Immature natural killer cell (primary cell): Measurements from ENCODE around the gene GRAMD2B. TPM values are rescaled to one million over a fixed set of nuclear protein-coding genes. Genes with fewer than 3 reads are reported as not detected.
"Not testable (repeated sequence)": the region's sequence is repeated elsewhere in the genome, so short reads cannot be mapped to it uniquely, and the experiment has no call there.

ENCODE experiments used
- DNase-seq, 3 donors: peaks; one replicate each; pipeline ENCODE4 v3.0.0; 2022; ENCODE audit warnings: mixed read lengths in 1 of 3
- H3K27ac Mint-ChIP-seq, 6 donors: one replicate each; pipeline ENCODE4 v1.8.0; 2020; ENCODE audit warnings: mixed read lengths in 6 of 6, mild to moderate bottlenecking in 5 of 6, inconsistent platforms in 4 of 6, moderate library complexity in 3 of 6
- H3K27me3 Mint-ChIP-seq, 3 donors: one replicate each; pipeline ENCODE4 v1.8.0; 2020 to 2021; ENCODE audit warnings: low read depth in 3 of 3, mild to moderate bottlenecking in 3 of 3, mixed read lengths in 3 of 3, moderate library complexity in 3 of 3, inconsistent platforms in 1 of 3
- H3K36me3 Mint-ChIP-seq, 3 donors: one replicate each; pipeline ENCODE4 v1.8.0; 2020; ENCODE audit warnings: mixed read lengths in 3 of 3, inconsistent platforms in 2 of 3, mild to moderate bottlenecking in 2 of 3
- H3K4me1 Mint-ChIP-seq, 2 donors: one replicate each; pipeline ENCODE4 v1.8.0; 2020; ENCODE audit warnings: inconsistent platforms in 2 of 2, mild to moderate bottlenecking in 2 of 2, mixed read lengths in 2 of 2, moderate library complexity in 1 of 2
- H3K4me3 Mint-ChIP-seq, 5 donors: one replicate each; pipeline ENCODE4 v1.8.0; 2020; ENCODE audit warnings: mild to moderate bottlenecking in 5 of 5, mixed read lengths in 5 of 5, inconsistent platforms in 3 of 5, moderate library complexity in 3 of 5
- H3K9me3 Mint-ChIP-seq, 6 donors: one replicate each; pipeline ENCODE4 v1.8.0; 2020; ENCODE audit warnings: mild to moderate bottlenecking in 6 of 6, mixed read lengths in 6 of 6, inconsistent platforms in 4 of 6, moderate library complexity in 3 of 6
- polyA plus RNA-seq, 3 donors: library from polyadenylated mRNA; unstranded; fragments of 300-500 nt; fragmentation: Illumina TruSeq; gene quantifications; one replicate each; pipeline ENCODE4 v1.2.3, GENCODE V29; 2021

The GRAMD2B gene
- polyA plus RNA-seq, 3 donors from 2014 or later, result 1.4 to 10.3 (median 4.4) TPM

DNA sequence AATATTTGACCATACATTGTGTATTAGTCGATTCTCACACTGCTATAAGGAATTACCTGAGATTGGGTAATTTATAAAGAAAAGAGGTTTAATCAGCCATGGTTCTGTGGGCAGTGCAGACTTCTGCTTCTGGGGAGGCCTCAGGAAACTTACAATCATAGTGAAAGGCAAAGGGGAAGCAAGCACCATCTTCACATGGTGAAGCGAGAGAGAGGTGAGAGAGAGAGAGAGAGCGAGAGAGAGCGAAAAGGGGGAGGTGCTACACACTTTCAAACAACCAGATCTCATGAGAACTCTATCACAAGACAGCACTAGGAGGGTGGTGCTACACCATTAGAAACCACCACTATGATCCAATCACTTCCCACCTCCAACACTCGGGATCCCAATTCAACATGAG, 4.1 kb upstream of the GRAMD2B start:
- Mint-ChIP-seq H3K36me3 (no peaks in the 10 kb centered on the region), H3K9me3 (no peaks in the 10 kb centered on the region), H3K4me3 (no peak overlapping the region), H3K27me3 (peaks cover 2 to 5% (median 4%) of the 10 kb centered on the region in 3 donors), H3K27ac (peak overlapping the region in 1 of 6 donors; percentile 76), H3K4me1 (peaks cover 8 to 17% of the 10 kb centered on the region in 2 donors)
- peak in 1 of 3 donors; percentile 1 for DNase-seq

DNA sequence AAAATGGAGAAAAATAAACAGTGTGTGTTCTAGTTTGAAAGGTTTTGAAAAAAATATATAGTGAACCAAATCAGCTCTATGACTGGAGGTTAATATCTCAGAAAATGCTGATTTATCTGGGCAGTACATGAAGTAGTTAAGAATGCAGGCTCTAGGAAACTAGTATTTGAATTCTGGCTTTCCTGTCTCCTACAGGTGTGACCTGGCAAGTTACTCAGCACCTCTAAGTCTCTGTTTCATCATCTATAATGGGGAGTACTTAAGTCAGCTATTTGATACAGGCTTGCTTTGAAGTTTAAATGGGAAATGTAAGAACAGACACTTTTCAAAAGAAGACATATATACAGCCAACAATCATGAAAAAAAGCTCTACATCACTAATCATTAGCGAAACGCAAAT, 5.2 kb downstream of the GRAMD2B start:
- H3K27me3 Mint-ChIP-seq, result peaks cover 0 to 1% (median 0%) of the 10 kb centered on the region in 3 donors
- peaks cover 0 to 26% (median 11%) of the 10 kb centered on the region in 3 donors for H3K36me3 Mint-ChIP-seq
- H3K4me3 Mint-ChIP-seq, result no peak overlapping the region
- H3K27ac Mint-ChIP-seq, result no peak overlapping the region
- no peak for DNase-seq
- H3K4me1 Mint-ChIP-seq, result peaks cover 24 to 25% of the 10 kb centered on the region in 2 donors
- no peaks in the 10 kb centered on the region for H3K9me3 Mint-ChIP-seq

DNA sequence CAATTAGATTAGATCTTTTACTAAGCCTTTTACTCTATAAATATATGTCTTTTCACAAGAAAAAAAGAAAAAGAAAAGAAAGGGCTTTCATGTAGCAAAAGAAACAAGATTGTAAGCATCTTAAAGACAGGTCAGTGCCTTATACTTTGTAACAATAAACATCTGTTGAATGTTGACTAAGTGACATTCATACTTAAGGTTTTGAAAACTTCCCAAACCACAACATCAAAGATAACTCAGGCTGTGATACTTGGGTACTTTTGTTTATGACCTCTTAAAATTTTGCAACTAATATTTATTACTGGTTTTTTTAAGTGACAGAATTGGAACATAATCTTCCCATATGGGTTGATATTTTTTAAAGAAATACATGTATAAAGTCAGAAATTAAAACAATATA, 7.4 kb downstream of the GRAMD2B start:
- Mint-ChIP-seq H3K9me3 (no peaks in the 10 kb centered on the region), H3K4me1 (peaks cover 4% of the 10 kb centered on the region in 2 donors), H3K27me3 (peaks cover 0 to 1% (median 0%) of the 10 kb centered on the region in 3 donors), H3K36me3 (peaks cover 0 to 26% (median 11%) of the 10 kb centered on the region in 3 donors), H3K27ac (no peak overlapping the region), H3K4me3 (no peak overlapping the region)
- DNase-seq, result no peak

DNA sequence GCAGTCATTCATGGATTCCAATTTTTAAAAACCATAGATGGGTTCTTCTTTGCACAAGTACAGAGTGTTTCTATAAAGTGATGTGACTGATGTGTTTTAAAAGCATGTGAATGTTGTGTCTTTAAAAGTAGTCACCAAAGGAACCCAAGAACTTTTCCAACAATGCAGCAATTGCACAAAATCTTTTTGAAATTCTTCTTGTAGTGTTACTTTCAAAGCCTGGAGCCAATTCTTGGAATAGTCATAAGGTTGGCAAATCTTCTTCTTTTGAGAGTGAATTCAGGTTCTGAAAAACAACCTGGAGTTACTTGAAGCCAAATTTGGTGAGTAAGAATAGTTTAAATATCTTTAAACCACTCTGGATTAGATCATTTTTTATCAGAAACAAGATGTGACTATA, 10.5 kb downstream of the GRAMD2B start:
- peaks cover 5 to 33% (median 6%) of the 10 kb centered on the region in 3 donors for H3K36me3 Mint-ChIP-seq
- H3K27ac Mint-ChIP-seq, result no peak overlapping the region
- H3K4me3 Mint-ChIP-seq, result no peak overlapping the region
- peaks cover 0 to 3% (median 2%) of the 10 kb centered on the region in 3 donors for H3K27me3 Mint-ChIP-seq
- DNase-seq, result no peak
- H3K9me3 Mint-ChIP-seq, result no peaks in the 10 kb centered on the region
- peaks cover 22% of the 10 kb centered on the region in 2 donors for H3K4me1 Mint-ChIP-seq

DNA sequence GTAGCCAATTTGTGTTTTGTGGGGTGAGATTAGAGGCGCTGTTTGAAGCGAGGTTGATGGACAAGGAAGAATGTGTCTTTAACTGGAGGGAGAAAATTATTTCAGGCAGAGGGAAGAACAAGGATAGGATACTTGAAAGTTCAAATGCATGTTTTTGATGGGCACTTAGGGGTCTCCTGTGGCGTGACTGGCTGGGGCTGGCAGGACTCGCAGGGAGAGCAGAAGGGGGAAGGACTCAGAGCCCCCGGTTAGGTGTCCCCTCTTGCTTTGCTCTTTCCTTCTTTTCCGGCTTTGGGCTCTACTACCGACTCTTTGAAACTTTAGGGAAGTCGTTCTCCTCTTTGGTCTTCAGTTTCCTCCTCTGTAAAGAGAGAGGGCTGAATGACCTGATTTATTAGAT, 12.1 kb downstream of the GRAMD2B start:
- DNase-seq, result no peak
- H3K27ac Mint-ChIP-seq, result peak overlapping the region in 1 of 6 donors; percentile 18
- H3K4me3 Mint-ChIP-seq, result no peak overlapping the region
- H3K36me3 Mint-ChIP-seq, result peaks cover 4 to 21% (median 5%) of the 10 kb centered on the region in 3 donors
- H3K4me1 Mint-ChIP-seq, result peaks cover 25% of the 10 kb centered on the region in 2 donors
- H3K27me3 Mint-ChIP-seq, result peaks cover 0 to 3% (median 2%) of the 10 kb centered on the region in 3 donors
- H3K9me3 Mint-ChIP-seq, result no peaks in the 10 kb centered on the region

DNA sequence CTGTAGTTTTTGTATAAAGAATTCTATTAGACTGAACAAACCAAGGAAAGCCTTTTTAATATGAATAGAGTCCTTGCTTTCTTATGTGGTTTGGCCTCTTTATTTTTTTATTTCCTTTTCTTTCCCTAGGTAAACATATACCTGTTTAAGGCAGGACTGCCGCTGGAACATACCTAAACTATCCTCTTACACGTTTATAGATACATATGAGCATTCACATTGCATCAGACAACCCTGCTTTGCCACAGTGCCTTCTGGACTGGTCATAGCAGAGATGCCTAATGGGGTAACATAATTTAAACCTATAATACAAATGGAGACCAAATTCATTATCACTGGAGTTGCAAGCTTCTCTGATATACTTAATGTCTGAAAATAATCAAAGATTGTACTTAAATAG, 12.5 kb downstream of the GRAMD2B start:
- Mint-ChIP-seq H3K27ac (no peak overlapping the region), H3K27me3 (peaks cover 0 to 3% (median 2%) of the 10 kb centered on the region in 3 donors), H3K4me1 (peaks cover 25% of the 10 kb centered on the region in 2 donors), H3K9me3 (no peaks in the 10 kb centered on the region), H3K36me3 (peaks cover 4 to 17% (median 5%) of the 10 kb centered on the region in 3 donors), H3K4me3 (no peak overlapping the region)
- no peak for DNase-seq

DNA sequence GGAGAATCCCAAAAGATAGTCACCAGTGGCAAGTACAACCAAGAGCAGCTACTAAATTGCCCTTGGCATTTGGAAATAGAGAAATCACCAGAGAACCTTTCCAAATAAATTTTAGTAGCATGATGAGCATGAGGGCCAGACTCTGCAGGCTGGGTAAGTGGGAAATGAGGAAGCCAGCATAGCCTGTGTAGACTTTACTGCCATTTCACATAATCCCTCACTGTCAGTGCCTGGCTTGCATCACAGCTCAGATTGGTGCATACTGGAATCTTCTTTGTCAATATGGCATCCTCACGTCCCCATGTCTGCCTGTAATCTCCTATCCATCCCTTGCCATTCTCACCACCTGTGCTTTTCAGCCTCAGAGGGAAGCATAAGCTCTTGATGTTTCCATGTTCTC, 14.5 kb downstream of the GRAMD2B start:
- peak in 1 of 3 donors; percentile 11 for DNase-seq
- H3K36me3 Mint-ChIP-seq, result peaks cover 2 to 15% (median 5%) of the 10 kb centered on the region in 3 donors
- peaks cover 0 to 3% (median 2%) of the 10 kb centered on the region in 3 donors for H3K27me3 Mint-ChIP-seq
- H3K4me3 Mint-ChIP-seq, result peak overlapping the region; percentile 10 to 75 (median 64)
- peaks cover 25% of the 10 kb centered on the region in 2 donors for H3K4me1 Mint-ChIP-seq
- H3K9me3 Mint-ChIP-seq, result no peaks in the 10 kb centered on the region
- H3K27ac Mint-ChIP-seq, result peak overlapping the region; percentile 77 to 94 (median 88)

DNA sequence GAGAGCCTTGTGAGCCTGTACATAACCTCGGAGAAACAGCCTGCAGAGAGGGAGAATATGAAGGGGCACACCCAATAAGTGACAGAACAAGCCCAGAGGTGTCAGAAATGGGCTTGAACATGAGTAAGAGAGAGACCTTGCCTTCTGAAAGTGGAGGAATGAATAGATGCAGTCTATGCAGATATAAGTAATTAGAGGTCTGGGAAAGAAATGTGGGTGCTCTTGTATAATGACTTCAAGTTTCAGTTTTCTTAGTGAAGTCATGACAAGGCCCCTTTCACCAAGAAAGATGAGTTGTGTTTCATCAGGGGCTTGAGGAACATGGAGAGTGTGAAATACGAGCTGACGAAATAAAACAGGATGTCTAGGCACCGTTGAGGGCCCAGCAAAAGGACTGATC, 15.1 kb downstream of the GRAMD2B start:
- H3K27ac Mint-ChIP-seq, result peak overlapping the region; percentile 77 to 94 (median 88)

DNA sequence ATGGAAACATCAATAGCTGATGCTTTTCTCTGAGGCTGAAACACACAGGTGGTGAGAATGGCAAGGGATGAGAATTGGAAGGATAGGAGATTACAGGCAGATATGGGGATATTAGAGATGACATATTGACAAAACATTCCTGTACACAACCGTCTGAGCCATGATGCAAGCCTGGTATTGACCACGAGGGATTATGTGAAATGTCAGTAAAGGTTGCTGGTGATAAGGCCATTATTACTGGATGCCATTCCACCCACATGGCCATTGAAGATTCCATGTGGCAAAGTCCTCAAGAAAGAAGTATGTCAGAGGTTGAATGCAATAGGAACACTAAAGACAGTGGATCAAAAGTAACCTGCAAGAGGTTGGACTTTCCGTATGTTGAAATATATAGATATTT, 15.7 kb downstream of the GRAMD2B start:
- Mint-ChIP-seq H3K4me1 (peaks cover 29 to 33% of the 10 kb centered on the region in 2 donors), H3K4me3 (peak overlapping the region in 2 of 5 donors; percentile 69 to 75), H3K27me3 (peaks cover 0 to 3% (median 2%) of the 10 kb centered on the region in 3 donors), H3K36me3 (peaks cover 0 to 15% (median 5%) of the 10 kb centered on the region in 3 donors), H3K27ac (peak overlapping the region in 5 of 6 donors; percentile 77 to 89 (median 88)), H3K9me3 (no peaks in the 10 kb centered on the region)
- no peak for DNase-seq

More for the DNA sequence above, 15.1 kb downstream of the GRAMD2B start:
- Mint-ChIP-seq H3K4me1 (peaks cover 25 to 29% of the 10 kb centered on the region in 2 donors), H3K27me3 (peaks cover 0 to 3% (median 2%) of the 10 kb centered on the region in 3 donors), H3K4me3 (peak overlapping the region; percentile 10 to 75 (median 64)), H3K9me3 (no peaks in the 10 kb centered on the region), H3K36me3 (peaks cover 0 to 15% (median 5%) of the 10 kb centered on the region in 3 donors)
- DNase-seq, result peak in 2 of 3 donors; percentile 28 to 44

DNA sequence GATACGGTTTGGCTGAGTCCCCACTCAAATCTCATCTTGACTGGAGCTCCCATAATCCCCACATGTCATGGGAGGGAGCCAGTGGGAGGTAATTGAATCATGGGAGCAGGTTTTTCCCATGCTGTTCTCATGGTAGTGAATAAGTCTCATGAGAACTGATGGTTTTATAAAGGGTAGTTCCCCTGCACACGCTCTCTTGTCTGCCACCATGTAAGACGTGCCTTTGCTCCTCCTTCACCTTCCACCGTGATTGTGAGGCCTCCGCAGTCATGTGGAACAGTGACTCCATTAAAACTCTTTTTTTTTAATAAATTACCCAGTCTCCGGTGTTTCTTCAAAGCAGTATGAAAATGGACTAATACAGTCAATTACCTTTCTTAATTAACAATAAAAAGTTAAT, 16.5 kb downstream of the GRAMD2B start:
- not testable (repeated sequence) for H3K27ac Mint-ChIP-seq, H3K9me3 Mint-ChIP-seq, H3K4me3 Mint-ChIP-seq, DNase-seq, H3K27me3 Mint-ChIP-seq
- H3K36me3 Mint-ChIP-seq, result peaks cover 0 to 15% (median 5%) of the 10 kb centered on the region in 3 donors
- H3K4me1 Mint-ChIP-seq, result peaks cover 35 to 40% of the 10 kb centered on the region in 2 donors

DNA sequence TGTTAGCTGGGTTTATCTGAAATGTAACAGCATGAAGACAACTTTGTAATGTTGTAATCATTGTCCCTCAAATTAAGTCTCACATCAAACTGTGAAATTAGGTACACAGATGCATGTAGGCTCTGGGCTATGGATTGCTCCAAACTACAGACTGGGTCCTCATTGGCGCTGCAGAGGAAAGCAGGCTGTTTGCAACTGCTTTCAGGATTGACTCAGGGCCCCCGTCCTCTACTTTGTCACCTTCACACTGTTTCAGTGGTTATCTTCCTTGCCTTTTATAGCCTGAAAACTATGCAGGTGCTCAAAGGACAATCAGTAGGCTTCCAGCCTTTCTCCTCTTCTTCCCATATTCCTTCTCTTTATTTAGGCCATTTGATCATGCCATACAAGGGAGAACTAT, 18.0 kb downstream of the GRAMD2B start:
- Mint-ChIP-seq H3K36me3 (peaks cover 0 to 15% (median 5%) of the 10 kb centered on the region in 3 donors), H3K9me3 (no peaks in the 10 kb centered on the region), H3K27me3 (peaks cover 2 to 3% (median 2%) of the 10 kb centered on the region in 3 donors), H3K27ac (peak overlapping the region in 2 of 6 donors; percentile 3 to 12), H3K4me3 (no peak overlapping the region), H3K4me1 (peaks cover 46 to 53% of the 10 kb centered on the region in 2 donors)
- no peak for DNase-seq

DNA sequence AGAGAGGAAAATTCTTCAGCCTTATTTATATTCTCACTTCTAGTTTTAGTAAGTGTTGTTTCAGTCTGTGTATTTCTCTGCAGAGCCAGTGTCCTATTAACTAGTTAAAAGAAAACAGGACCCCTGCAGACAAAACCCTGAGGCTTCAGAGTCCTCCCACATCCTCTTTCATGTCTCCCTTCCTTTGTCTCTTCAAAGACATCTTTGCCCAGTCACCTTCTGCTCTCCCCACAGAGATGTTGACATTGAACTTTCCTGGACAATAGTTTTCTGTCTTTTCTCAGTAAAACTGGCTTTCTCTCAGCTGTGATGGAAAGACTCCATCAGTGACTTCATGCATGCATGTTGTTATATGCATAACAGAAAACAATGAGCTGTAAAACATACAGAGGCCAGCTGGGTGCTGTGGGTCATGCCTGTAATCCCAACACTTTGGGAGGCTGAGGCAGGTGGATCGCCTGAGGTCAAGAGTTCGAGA, 20.2 kb downstream of the GRAMD2B start:
- peaks cover 31 to 38% of the 10 kb centered on the region in 2 donors for H3K4me1 Mint-ChIP-seq
- peaks cover under 1 to 2% (median 2%) of the 10 kb centered on the region in 3 donors for H3K27me3 Mint-ChIP-seq

DNA sequence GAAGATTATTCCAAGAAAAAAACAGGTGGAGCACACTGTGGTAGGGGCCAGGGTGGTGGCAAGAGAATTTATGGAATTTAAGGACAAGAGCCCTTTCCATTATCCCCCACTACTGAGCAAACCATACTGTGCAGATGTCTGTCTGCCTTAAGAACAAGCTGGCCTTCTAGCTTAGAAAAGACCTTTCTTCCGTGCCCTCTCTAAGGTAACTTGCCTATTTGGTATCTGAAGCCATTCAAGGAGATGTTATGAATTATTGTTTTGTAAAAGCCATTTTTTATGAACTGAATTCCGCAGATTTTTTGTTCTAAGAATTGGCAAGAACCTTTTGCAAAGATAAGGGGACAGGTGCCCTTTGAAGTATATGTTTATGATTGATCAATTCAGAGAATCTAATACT, 20.9 kb downstream of the GRAMD2B start:
- DNase-seq, result no peak
- peaks cover 30 to 39% of the 10 kb centered on the region in 2 donors for H3K4me1 Mint-ChIP-seq
- no peaks in the 10 kb centered on the region for H3K9me3 Mint-ChIP-seq
- peaks cover 2% of the 10 kb centered on the region in 3 donors for H3K27me3 Mint-ChIP-seq
- H3K36me3 Mint-ChIP-seq, result no peaks in the 10 kb centered on the region
- no peak overlapping the region for H3K4me3 Mint-ChIP-seq
- peak overlapping the region in 3 of 6 donors; percentile 4 to 77 (median 35) for H3K27ac Mint-ChIP-seq

More for the DNA sequence above, 20.2 kb downstream of the GRAMD2B start:
- Mint-ChIP-seq H3K27ac (peak overlapping the region; percentile 10 to 77 (median 42)), H3K9me3 (no peaks in the 10 kb centered on the region), H3K36me3 (peaks cover 0 to 6% (median 2%) of the 10 kb centered on the region in 3 donors), H3K4me3 (no peak overlapping the region)
- DNase-seq, result no peak

DNA sequence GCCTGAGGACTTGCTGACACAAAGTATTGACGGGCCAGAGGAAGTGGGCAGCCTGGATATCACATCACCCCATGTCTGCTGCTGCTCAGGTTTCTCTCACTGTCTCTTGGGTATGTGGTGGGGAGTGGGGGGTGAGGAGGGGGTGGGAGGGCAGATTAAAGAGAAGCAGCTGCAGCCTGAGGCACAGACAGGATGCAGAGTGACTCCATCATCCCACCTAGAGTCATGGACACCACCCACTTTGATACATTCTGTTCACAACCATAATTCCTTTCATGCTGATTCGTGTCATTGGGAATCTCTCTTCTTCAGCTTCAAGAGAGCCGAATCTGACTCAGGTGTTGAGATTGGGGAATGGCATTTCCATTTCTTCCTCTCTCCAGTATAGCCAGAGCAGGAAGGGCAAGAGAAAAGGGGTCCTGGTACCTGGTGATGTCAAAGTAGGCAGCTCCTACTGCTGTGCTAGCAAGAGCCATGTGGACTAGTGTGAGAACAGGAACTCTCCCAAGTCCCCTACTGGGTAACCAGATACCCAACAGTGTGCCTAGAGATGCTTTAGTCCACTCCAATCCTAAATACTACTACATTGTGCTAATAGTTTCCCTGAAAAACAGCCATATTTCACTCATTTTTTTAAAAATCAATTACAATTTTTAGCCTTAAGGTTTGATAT, 22.4 kb downstream of the GRAMD2B start:
- Mint-ChIP-seq H3K27me3 (peaks cover 2 to 10% (median 2%) of the 10 kb centered on the region in 3 donors), H3K27ac (peak overlapping the region; percentile 2 to 85 (median 78)), H3K9me3 (no peaks in the 10 kb centered on the region), H3K4me1 (peaks cover 43 to 53% of the 10 kb centered on the region in 2 donors), H3K4me3 (peak overlapping the region in 3 of 5 donors; percentile 2 to 35 (median 26)), H3K36me3 (no peaks in the 10 kb centered on the region)
- peak in 1 of 3 donors; percentile 12 for DNase-seq
